HEK293 (cell line): ENCODE measurements around the gene C16orf78.
A peak's percentile ranks its signal among the peaks of the same experiment; 100 is the strongest.

ENCODE experiments used
- CTCF ChIA-PET: fragments of 350-600 bp; formaldehyde crosslinking; extraction: SDS; loops from one replicate; lab custom pipeline; 2021; ENCODE audit warnings: antibody characterized with exemption; lab: Yijun Ruan, JAX
- POLR2A ChIA-PET: fragments of 300-600 bp; formaldehyde crosslinking; extraction: SDS; loops from one replicate; lab custom pipeline; 2020; ENCODE audit warnings: antibody characterized with exemption, inconsistent platforms; lab: Yijun Ruan, JAX
- H3K27ac ChIP-seq: fragments of 200-500 bp; sonication (Bioruptor generic); 2 replicates; pipeline ENCODE4 v1.5.1; 2014; ENCODE audit warnings: low read depth, low read length, control low read depth, inconsistent platforms; ENCODE audit errors: extremely low read depth
- H3K36me3 ChIP-seq, 2 experiments: fragments of 200-500 bp in 1 of 2; sonication (Bioruptor generic) in 1 of 2; 1 replicate in 1 of 2; 2 replicates in 1 of 2; pipeline ENCODE4 v1.5.1; 2014 to 2017; ENCODE audit warnings: inconsistent platforms in 2 of 2, low read length in 2 of 2; ENCODE audit not compliant: control insufficient read depth in 2 of 2, insufficient read depth in 1 of 2
- H3K4me1 ChIP-seq: fragments of 200-500 bp; sonication (Bioruptor generic); 2 replicates; pipeline ENCODE4 v1.5.1; 2014; ENCODE audit warnings: mild to moderate bottlenecking, low read length, inconsistent platforms; ENCODE audit not compliant: control insufficient read depth, insufficient read depth
- H3K4me3 ChIP-seq: 2 replicates; pipeline ENCODE4 v1.5.1; 2011; ENCODE audit warnings: low read depth, mild to moderate bottlenecking, control low read depth, low read length, moderate library complexity
- H3K9me3 ChIP-seq: fragments of 200-500 bp; sonication (Bioruptor generic); 2 replicates; pipeline ENCODE4 v1.5.1; 2014; ENCODE audit warnings: low read depth, low read length, inconsistent platforms; ENCODE audit not compliant: control insufficient read depth, insufficient read depth
- KLF8 ChIP-seq: fragments of 450-650 bp; formaldehyde crosslinking; IDR thresholded peaks from 2 replicates; pipeline ENCODE4 v1.5.1; 2016; ENCODE audit warnings: missing biosample characterization, missing genetic modification characterization
- PRDM1 ChIP-seq: fragments of 450-650 bp; formaldehyde crosslinking; IDR thresholded peaks from 2 replicates; pipeline ENCODE4; 2016; ENCODE audit warnings: missing biosample characterization, missing genetic modification characterization
- PRDM10 ChIP-seq: fragments of 450-650 bp; formaldehyde crosslinking; IDR thresholded peaks from 2 replicates; pipeline ENCODE4 v1.5.1; 2016; ENCODE audit warnings: missing biosample characterization, missing genetic modification characterization
- REST ChIP-seq: fragments of 450-650 bp; formaldehyde crosslinking; IDR thresholded peaks from 2 replicates; pipeline ENCODE4 v1.5.1; 2016; ENCODE audit warnings: missing biosample characterization, missing genetic modification characterization
- ZBTB20 ChIP-seq: fragments of 450-650 bp; formaldehyde crosslinking; IDR thresholded peaks from 2 replicates; pipeline ENCODE4 v1.5.1; 2016; ENCODE audit warnings: missing biosample characterization, missing genetic modification characterization
- ZFP41 ChIP-seq: fragments of 450-650 bp; formaldehyde crosslinking; IDR thresholded peaks from 2 replicates; pipeline ENCODE4 v1.5.1; 2016; ENCODE audit warnings: missing biosample characterization, missing genetic modification characterization, borderline replicate concordance
- ZNF114 ChIP-seq: fragments of 450-650 bp; formaldehyde crosslinking; IDR thresholded peaks from 2 replicates; pipeline ENCODE4 v1.5.0; 2017; ENCODE audit warnings: missing biosample characterization, missing genetic modification characterization
- ZNF121 ChIP-seq: fragments of 450-650 bp; formaldehyde crosslinking; IDR thresholded peaks from 2 replicates; pipeline ENCODE4 v1.5.1; 2016; ENCODE audit warnings: missing biosample characterization, missing genetic modification characterization
- ZNF148 ChIP-seq: fragments of 450-650 bp; formaldehyde crosslinking; IDR thresholded peaks from 2 replicates; pipeline ENCODE4 v1.5.0; 2017; ENCODE audit warnings: missing biosample characterization, missing genetic modification characterization, borderline replicate concordance
- ZNF175 ChIP-seq: fragments of 450-650 bp; formaldehyde crosslinking; IDR thresholded peaks from 2 replicates; pipeline ENCODE4 v1.5.1; 2016; ENCODE audit warnings: missing biosample characterization, missing genetic modification characterization
- ZNF26 ChIP-seq: fragments of 450-650 bp; formaldehyde crosslinking; IDR thresholded peaks from 2 replicates; pipeline ENCODE4 v1.5.1; 2016; ENCODE audit warnings: missing biosample characterization, missing genetic modification characterization
- ZNF266 ChIP-seq: fragments of 450-650 bp; formaldehyde crosslinking; IDR thresholded peaks from 2 replicates; pipeline ENCODE4 v1.5.1; 2016; ENCODE audit warnings: missing biosample characterization, missing genetic modification characterization, low read depth
- ZNF548 ChIP-seq: fragments of 450-650 bp; formaldehyde crosslinking; IDR thresholded peaks from 2 replicates; pipeline ENCODE4 v1.5.1; 2016; ENCODE audit warnings: missing biosample characterization, missing genetic modification characterization
- ZNF561 ChIP-seq: fragments of 450-650 bp; IDR thresholded peaks from 2 replicates; pipeline ENCODE4 v1.5.1; 2018; ENCODE audit warnings: missing biosample characterization, missing genetic modification characterization, borderline replicate concordance
- ZNF596 ChIP-seq: fragments of 450-650 bp; IDR thresholded peaks from 2 replicates; pipeline ENCODE4 v1.5.0; 2018; ENCODE audit warnings: missing biosample characterization, mild to moderate bottlenecking, missing genetic modification characterization, moderate library complexity
- ZNF610 ChIP-seq: fragments of 450-650 bp; formaldehyde crosslinking; IDR thresholded peaks from 2 replicates; pipeline ENCODE4 v1.5.1; 2016; ENCODE audit warnings: missing biosample characterization, missing genetic modification characterization, borderline replicate concordance
- ZNF658 ChIP-seq: fragments of 450-650 bp; formaldehyde crosslinking; IDR thresholded peaks from 2 replicates; pipeline ENCODE4; 2016; ENCODE audit warnings: missing biosample characterization, missing genetic modification characterization
- ZNF677 ChIP-seq: fragments of 450-650 bp; IDR thresholded peaks from 2 replicates; pipeline ENCODE4 v1.5.0; 2018; ENCODE audit warnings: missing biosample characterization, mild to moderate bottlenecking, missing genetic modification characterization, moderate library complexity
- ZNF707 ChIP-seq: fragments of 450-650 bp; formaldehyde crosslinking; IDR thresholded peaks from 2 replicates; pipeline ENCODE4 v1.5.1; 2016; ENCODE audit warnings: missing biosample characterization, missing genetic modification characterization
- ZNF792 ChIP-seq: fragments of 450-650 bp; formaldehyde crosslinking; IDR thresholded peaks from 2 replicates; pipeline ENCODE4 v1.5.1; 2016; ENCODE audit warnings: missing biosample characterization, missing genetic modification characterization
- ZSCAN30 ChIP-seq: fragments of 450-650 bp; IDR thresholded peaks from 2 replicates; pipeline ENCODE4 v1.5.1; 2018; ENCODE audit warnings: missing biosample characterization, mild to moderate bottlenecking, missing genetic modification characterization, moderate library complexity

C16orf78 gene

GRCh38 chr16:49345829-49346228, 27.8 kb upstream of the C16orf78 start:
- no peak overlapping the region for H3K4me3 ChIP-seq
- no peaks in the 10 kb centered on the region for H3K4me1 ChIP-seq
- no peak overlapping the region for H3K27ac ChIP-seq
- ChIA-PET POLR2A (no interaction called here), CTCF (interaction anchor here (0.7 kb wide), 1 partner anchor 230 kb away, joined by 3 read pairs; no protein-coding TSS in a partner anchor)
- no peaks in the 10 kb centered on the region for H3K36me3 ChIP-seq
- H3K9me3 ChIP-seq, result no peaks in the 10 kb centered on the region
- no peak for TF ChIP-seq ZNF658 (tag by site-specific recombination)
- peak; percentile 84 for TF ChIP-seq REST (tag by site-specific recombination)

- ChIA-PET CTCF (interaction anchor here (0.7 kb wide), 1 partner anchor 230 kb away, joined by 3 read pairs; no protein-coding TSS in a partner anchor), POLR2A (no interaction called here)
- Histone ChIP-seq H3K9me3 (no peaks in the 10 kb centered on the region), H3K36me3 (no peaks in the 10 kb centered on the region), H3K4me3 (no peak overlapping the region), H3K4me1 (no peaks in the 10 kb centered on the region), H3K27ac (no peak overlapping the region)
- no peak for TF ChIP-seq ZFP41 (tag by site-specific recombination)
- TF ChIP-seq ZNF114 (tag by site-specific recombination), result no peak
- TF ChIP-seq ZNF561 (tag by site-specific recombination), result no peak
- no peak for TF ChIP-seq ZNF26 (tag by site-specific recombination)
- no peak for TF ChIP-seq ZSCAN30 (tag by site-specific recombination)
- TF ChIP-seq, all 188 proteins: peak for 0
Measured at GRCh38 chr16:49346459-49346858, 27.1 kb upstream of the C16orf78 start.

- ChIA-PET CTCF (interaction anchor here (0.7 to 1.6 kb wide), 2 partner anchors 371 to 660 kb away, joined by 4 to 6 read pairs; no protein-coding TSS in a partner anchor), POLR2A (no interaction called here)
- no peak for TF ChIP-seq PRDM10 (tag by site-specific recombination)
- TF ChIP-seq ZNF792 (tag by site-specific recombination), result no peak
- no peak for TF ChIP-seq ZNF266 (tag by site-specific recombination)
- no peak for TF ChIP-seq ZNF610
- TF ChIP-seq KLF8, result no peak
- no peak for TF ChIP-seq ZNF596 (tag by site-specific recombination)
- no peak for TF ChIP-seq ZNF707 (tag by site-specific recombination)
- TF ChIP-seq ZNF121, result no peak
- TF ChIP-seq ZNF548, result no peak
- no peak for TF ChIP-seq ZNF148 (tag by site-specific recombination)
- no peak for TF ChIP-seq ZNF175
- no peak for TF ChIP-seq PRDM1
- no peak for TF ChIP-seq ZNF677 (tag by site-specific recombination)
- no peak for TF ChIP-seq ZBTB20 (tag by site-specific recombination)
Measured at GRCh38 chr16:49347476-49347875, 26.1 kb upstream of the C16orf78 start.

More at GRCh38 chr16:49347476-49347875, 26.1 kb upstream of the C16orf78 start:
- H3K4me1 ChIP-seq, result no peaks in the 10 kb centered on the region
- no peak overlapping the region for H3K27ac ChIP-seq
- H3K36me3 ChIP-seq, result no peaks in the 10 kb centered on the region
- no peak overlapping the region for H3K4me3 ChIP-seq
- no peaks in the 10 kb centered on the region for H3K9me3 ChIP-seq
